PFSK-1 (cell line): ENCODE data around the gene SCN8A.

Experiments
- POLR2AphosphoS5 ChIP-seq: IDR thresholded peaks from 2 replicates; pipeline ENCODE4 v1.6.1; 2012; ENCODE audit warnings: low read depth, mild to moderate bottlenecking, control low read depth, low read length, moderate library complexity
- REST ChIP-seq, 2 experiments: IDR thresholded peaks; 2 replicates each; pipeline versions ENCODE4 v1.6.1 to v1.8.0; 2011 to 2012; ENCODE audit warnings: low read depth in 2 of 2, low read length in 2 of 2, control low read depth in 1 of 2, inconsistent platforms in 1 of 2, mild to moderate bottlenecking in 1 of 2, moderate library complexity in 1 of 2; ENCODE audit not compliant: insufficient read depth in 1 of 2
- TAF1 ChIP-seq: IDR thresholded peaks from 2 replicates; pipeline ENCODE4 v1.6.1; 2012; ENCODE audit warnings: low read length, control low read depth, borderline replicate concordance; ENCODE audit not compliant: insufficient read depth

GRCh38 chr12:51706206-51706605 lies 115.2 kb downstream of the SCN8A start:
- TF ChIP-seq POLR2AphosphoS5 = no peak
- TF ChIP-seq TAF1 = no peak
- TF ChIP-seq REST (IDR thresholded peaks at IDR 0.05; ENCODE audit: insufficient read depth in 1 of 2, low read depth in 2 of 2, low read length in 2 of 2) = no peak
